Measurements from ENCODE around the gene FCHSD1.
A peak's percentile ranks its signal among the peaks of the same experiment; 100 is the strongest.
"Not testable (repeated sequence)": the region's sequence is repeated elsewhere in the genome, so short reads cannot be mapped to it uniquely, and the experiment has no call there.

FCHSD1 gene

GRCh38 chr5:141615991-141616720 lies 35.1 kb downstream of the FCHSD1 start:
- no peak for DNase-seq

GRCh38 chr5:141613344-141613743 lies 37.9 kb downstream of the FCHSD1 start:
- no peak for DNase-seq

DNA sequence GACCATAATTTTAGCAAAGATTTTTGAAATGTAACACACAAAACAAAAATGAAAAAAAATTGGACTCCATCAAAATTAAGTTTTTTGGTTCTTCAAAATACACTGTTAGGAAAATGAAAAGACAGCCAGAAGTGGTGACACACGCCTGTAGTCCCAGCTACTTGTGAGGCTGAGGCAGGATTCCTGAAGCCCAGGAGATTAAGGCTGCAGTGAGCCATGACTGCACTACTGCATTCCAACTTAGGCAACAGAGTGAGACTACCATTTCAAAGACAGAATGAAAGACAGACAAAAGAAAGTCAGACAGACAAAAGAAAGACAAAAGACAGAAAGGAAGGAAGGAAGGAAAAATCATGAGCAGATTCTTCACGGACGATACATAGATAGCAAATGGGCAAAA lies 39.9 kb downstream of the FCHSD1 start:
- no peak for DNase-seq

DNA sequence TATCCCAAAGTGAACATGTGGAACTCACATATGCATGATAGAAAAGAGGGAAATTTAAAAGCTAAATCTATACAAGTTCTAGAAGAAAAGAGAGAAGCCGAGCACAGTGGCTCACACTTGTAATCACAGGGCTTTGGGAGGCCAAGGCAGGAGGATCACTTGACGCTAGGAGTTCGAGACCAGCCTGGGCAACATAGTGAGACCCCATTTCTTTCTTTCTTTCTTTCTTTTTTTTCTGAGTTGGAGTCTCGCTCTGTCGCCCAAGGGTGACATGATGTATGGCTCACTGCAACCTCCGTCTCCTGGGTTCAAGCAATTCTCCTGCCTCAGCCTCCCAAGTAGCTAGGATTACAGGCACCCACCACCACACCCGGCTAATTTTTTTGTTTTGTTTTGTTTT lies 41.3 kb downstream of the FCHSD1 start:
- DNase-seq = not testable (repeated sequence)

DNA sequence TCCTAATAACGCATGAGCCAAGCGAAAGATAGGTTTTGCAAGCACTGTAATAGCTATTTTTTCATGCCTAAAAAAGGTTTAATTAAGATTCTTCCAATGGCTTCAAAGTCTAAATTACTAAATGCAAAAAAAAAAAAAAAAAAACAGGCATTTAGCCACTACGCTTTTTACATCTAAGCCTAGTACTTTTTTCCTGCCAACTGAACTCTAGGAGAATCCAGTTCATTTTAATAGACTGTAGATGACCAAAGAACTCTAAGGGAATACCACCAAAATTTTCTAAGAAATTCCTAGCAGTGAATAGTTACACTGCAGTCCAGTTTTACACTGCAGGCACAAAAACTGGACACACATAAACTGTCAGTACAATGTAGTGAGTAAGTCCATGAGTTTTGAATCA lies 42.2 kb downstream of the FCHSD1 start:
- no peak for DNase-seq

DNA sequence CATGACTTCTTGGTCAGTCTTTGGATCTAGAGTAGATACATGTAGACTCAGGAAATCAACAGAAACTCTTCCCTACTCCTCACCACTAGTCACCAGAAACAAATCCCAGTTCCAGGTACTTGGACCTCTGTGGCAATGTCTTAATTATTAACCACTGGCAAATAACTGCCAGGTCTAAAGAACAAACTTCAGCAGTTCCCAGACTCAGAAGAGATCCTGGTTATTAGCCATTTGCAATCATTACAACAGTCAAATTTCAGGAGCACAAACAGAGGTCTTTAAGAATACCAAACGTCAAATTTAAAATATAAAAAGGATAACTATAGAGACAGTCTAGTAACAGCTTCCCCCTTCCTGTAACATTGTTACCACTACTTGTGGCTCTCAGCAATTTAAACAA lies 42.7 kb downstream of the FCHSD1 start:
- DNase-seq = no peak

DNA sequence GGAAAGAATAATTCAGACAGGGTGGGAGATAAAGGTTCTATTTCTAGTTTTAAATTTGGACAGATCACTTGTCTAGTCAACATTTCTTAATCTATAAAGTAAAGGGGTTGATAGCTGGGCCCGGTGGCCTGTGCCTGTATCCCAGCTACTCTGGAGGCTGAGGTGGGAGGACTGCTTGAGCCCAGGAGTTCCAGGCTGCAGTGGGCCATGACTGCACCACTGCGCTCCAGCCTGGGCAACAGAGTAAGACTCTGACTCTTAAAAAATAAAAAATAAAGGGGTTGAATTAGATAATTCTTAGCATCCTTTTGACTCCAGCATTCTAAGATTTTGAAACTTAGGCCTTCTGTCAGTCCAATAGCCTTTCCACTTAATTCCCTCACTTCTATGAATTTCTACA lies 43.2 kb downstream of the FCHSD1 start:
- no peak for DNase-seq

DNA sequence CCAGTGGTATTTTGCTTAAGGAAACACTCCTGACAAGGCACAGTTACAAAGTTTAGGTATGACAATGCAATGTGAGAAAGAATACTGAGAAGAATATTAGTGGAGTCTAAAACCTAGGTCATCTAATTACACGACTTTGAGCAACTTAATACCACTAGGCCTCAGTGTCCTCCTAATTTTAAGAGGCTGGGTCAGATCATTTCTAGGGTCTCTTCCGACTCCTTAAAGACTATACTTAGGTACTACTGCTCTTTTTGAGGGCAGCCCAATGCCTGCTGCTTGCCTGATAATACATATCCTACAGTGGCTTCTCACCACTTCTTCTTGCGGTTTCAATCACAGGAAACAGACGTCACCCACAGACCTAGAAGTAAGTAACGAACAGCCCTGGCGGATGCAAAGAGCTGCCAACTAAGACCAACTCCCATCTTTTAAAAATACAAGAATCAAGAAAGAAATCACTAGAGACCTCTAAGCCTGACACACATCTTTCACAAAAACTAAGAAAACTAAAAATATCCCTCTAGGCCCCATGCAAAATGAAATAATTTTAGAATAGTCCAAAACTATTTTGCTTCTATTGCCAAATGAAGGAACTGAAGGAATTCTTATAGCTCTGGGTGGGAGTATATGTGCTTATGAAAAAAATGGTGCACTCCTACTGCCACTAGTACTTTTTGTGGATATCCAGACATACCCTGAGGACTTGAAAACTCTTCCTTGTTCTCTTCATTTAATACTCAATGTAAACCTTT lies 45.5 kb downstream of the FCHSD1 start:
- peak; percentile 83 to 89 for DNase-seq

DNA sequence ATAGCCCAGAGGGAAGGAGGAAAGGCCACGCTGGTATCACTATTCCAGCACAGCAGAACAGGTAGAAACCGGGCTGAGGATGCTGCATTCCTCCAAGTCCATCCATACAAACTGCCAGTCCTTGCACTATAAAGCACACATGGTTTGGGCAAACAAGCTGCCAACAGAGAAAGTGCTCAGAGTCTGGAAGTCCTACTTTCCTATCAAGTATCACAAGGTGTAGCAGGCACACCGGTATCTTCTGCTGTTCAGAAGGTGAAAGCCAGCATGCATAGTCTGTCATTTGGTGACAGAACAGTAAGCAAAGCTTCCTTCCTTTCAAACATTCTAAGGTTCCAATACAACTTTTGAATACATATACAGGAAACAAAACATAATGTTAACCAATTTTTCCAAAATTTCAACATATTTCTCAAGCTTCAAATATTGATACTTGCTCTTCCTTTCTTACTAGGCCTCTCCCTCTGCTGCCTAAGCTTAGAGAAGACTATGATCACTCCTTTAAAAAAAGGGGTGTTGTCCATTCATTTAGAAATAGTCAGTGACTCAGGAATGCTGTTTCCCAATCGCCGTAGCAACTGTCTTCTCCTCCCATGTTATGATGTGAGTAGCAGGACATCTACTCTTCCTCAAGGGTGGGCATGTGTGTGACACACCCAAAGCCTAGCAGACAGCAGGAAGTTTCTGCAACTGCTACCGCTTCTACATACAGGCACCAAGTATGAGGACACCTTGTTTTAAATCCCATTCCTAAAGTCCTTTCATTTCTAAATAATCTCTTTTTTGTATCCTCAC lies 47.1 kb downstream of the FCHSD1 start:
- peak; percentile 51 to 69 for DNase-seq

GRCh38 chr5:141602606-141603005 lies 48.6 kb downstream of the FCHSD1 start:
- no peak for DNase-seq

GRCh38 chr5:141598391-141599345 lies 52.5 kb downstream of the FCHSD1 start:
- no peak for DNase-seq

GRCh38 chr5:141597814-141598213 lies 53.4 kb downstream of the FCHSD1 start:
- DNase-seq = no peak

DNA sequence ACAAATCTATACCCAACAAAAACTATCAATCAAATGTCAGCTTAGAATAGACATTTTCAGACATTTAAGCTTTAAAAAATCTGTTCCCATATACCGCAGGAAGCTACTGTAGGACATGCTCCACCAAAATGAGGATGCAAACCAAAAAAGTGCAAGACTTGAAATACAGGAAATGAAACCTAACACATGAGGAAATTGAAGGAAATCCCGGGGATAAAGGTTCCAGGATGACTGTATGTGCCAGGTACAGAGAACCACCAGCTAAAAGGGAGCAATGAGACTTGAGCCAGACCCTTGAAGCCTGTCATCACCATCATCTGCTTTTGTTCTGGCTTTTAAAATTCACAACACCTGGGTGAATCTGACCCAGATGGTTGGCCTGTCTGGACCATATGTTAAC lies 53.8 kb downstream of the FCHSD1 start:
- peak in 1 of 2 donors; percentile 29 for DNase-seq

GRCh38 chr5:141596867-141597266 lies 54.4 kb downstream of the FCHSD1 start:
- DNase-seq = no peak

DNA sequence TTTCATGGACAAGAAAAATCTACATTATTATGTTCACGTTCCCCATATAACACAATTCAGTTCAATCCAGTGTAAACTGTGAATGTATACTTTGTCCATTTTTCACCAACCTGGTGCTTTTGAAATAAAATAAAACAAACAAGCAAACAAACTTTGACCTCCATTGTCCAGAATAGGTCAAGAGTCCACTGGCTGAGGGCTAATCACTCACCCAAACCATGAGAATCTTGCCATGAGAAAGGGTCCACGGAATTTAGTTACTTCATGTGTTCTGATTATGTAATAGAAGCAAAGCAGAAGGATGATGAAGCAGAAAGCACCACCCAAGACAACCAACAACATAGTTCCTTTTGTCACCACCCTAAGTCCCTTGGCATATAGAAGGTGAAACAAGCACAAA lies 61.1 kb downstream of the FCHSD1 start:
- no peak for DNase-seq
